ENCODE data around the gene TALDO1. TPM values are rescaled to one million over a fixed set of nuclear protein-coding genes. Genes with fewer than 3 reads are reported as not detected.

TALDO1 gene
- total and polyA plus RNA-seq, 2 of the 8 experiments (the other 6 are each of a cell fraction or from before 2014, with no cell fraction given) = 265 to 308 TPM

- TF ChIP-seq CEBPB (IDR thresholded peaks at IDR 0.05; ENCODE audit: low read depth, low read length) (no peak), HDAC2 (IDR thresholded peaks at IDR 0.05; ENCODE audit: borderline replicate concordance in 1 of 2, low read depth in 2 of 2, low read length in 2 of 2) (0 out of 4 replicates have a peak, but pooled peaks of 1 of the 2 experiments have one; percentile 43), KDM5A (IDR thresholded peaks at IDR 0.05; ENCODE audit: low read length) (no peak; the same call in none of the 2 replicates)
Measured at GRCh38 chr11:809287-810039, 62.2 kb downstream of the TALDO1 start, which contains the start of gene RPLP2 (continued).

Data from H1 (cell line).